IPS-20b (cell line): ENCODE measurements around the gene P4HB.

Experiments
- H3K27ac ChIP-seq: one replicate; pipeline ENCODE4 v1.5.1; 2013; ENCODE audit warnings: low read length
- H3K27me3 ChIP-seq: 2 replicates; pipeline ENCODE4 v1.6.1; 2013; ENCODE audit warnings: mild to moderate bottlenecking, low read length, inconsistent platforms; ENCODE audit not compliant: insufficient read depth
- H3K36me3 ChIP-seq: 2 replicates; pipeline ENCODE4 v1.6.1; 2013; ENCODE audit warnings: low read depth, mild to moderate bottlenecking, inconsistent platforms, low read length, moderate library complexity; ENCODE audit not compliant: insufficient read depth
- H3K4me1 ChIP-seq: 2 replicates; pipeline ENCODE4 v1.6.1; 2013; ENCODE audit warnings: mild to moderate bottlenecking, control low read depth, inconsistent platforms, low read length, moderate library complexity; ENCODE audit not compliant: insufficient read depth
- H3K4me3 ChIP-seq: 2 replicates; pipeline ENCODE4 v1.5.1; 2013; ENCODE audit warnings: mild to moderate bottlenecking, low read length, inconsistent platforms
- H3K9ac ChIP-seq: 2 replicates; pipeline ENCODE4 v1.6.1; 2013; ENCODE audit warnings: low read depth, mild to moderate bottlenecking, inconsistent platforms, low read length, moderate library complexity
- H3K9me3 ChIP-seq: 2 replicates; pipeline ENCODE4 v1.6.1; 2013; ENCODE audit warnings: mild to moderate bottlenecking, low read depth, low read length, inconsistent platforms; ENCODE audit not compliant: insufficient read depth

The P4HB gene

GRCh38 chr17:81807210-81807719 is 53.1 kb downstream of the P4HB start:
- no peaks in the 10 kb centered on the region for H3K36me3 ChIP-seq
- no peak overlapping the region for H3K27ac ChIP-seq
- peaks cover 68% of the 10 kb centered on the region for H3K27me3 ChIP-seq
- H3K4me3 ChIP-seq: no peak overlapping the region
- no peaks in the 10 kb centered on the region for H3K9me3 ChIP-seq
- H3K9ac ChIP-seq: no peak overlapping the region
- H3K4me1 ChIP-seq: no peaks in the 10 kb centered on the region

- Histone ChIP-seq H3K27ac (no peak overlapping the region), H3K4me3 (no peak overlapping the region), H3K9me3 (no peaks in the 10 kb centered on the region), H3K9ac (no peak overlapping the region), H3K36me3 (no peaks in the 10 kb centered on the region), H3K27me3 (peaks cover 74% of the 10 kb centered on the region), H3K4me1 (no peaks in the 10 kb centered on the region)
Observed at GRCh38 chr17:81806461-81807209, 53.7 kb downstream of the P4HB start.

GRCh38 chr17:81805707-81806460 is 54.5 kb downstream of the P4HB start:
- Histone ChIP-seq H3K9ac (no peak overlapping the region), H3K4me1 (no peaks in the 10 kb centered on the region), H3K27ac (no peak overlapping the region), H3K9me3 (no peaks in the 10 kb centered on the region), H3K4me3 (no peak overlapping the region), H3K36me3 (no peaks in the 10 kb centered on the region), H3K27me3 (peaks cover 82% of the 10 kb centered on the region)

- Histone ChIP-seq H3K36me3 (no peaks in the 10 kb centered on the region), H3K27ac (no peak overlapping the region), H3K9ac (no peak overlapping the region), H3K27me3 (peaks cover 92% of the 10 kb centered on the region), H3K4me3 (peak overlapping the region; percentile 26; the same call in 1 of the 2 replicates), H3K4me1 (no peaks in the 10 kb centered on the region), H3K9me3 (no peaks in the 10 kb centered on the region)
Observed at GRCh38 chr17:81804559-81805399, 55.6 kb downstream of the P4HB start.

- Histone ChIP-seq H3K36me3 (no peaks in the 10 kb centered on the region), H3K27me3 (peaks cover 85% of the 10 kb centered on the region), H3K4me1 (no peaks in the 10 kb centered on the region), H3K4me3 (peak within 1 kb of the TSS; percentile 26; the same call in 1 of the 2 replicates), H3K9ac (no peak within 1 kb of the TSS), H3K9me3 (no peaks in the 10 kb centered on the region), H3K27ac (no peak within 1 kb of the TSS)
Observed at GRCh38 chr17:81803728-81804558, 56.4 kb downstream of the P4HB start, which contains the start of gene GCGR. TSS of gene GCGR (plus strand) at chr17:81804150. CDS start at chr17:81809019, 4,869 bp downstream.

- no peaks in the 10 kb centered on the region for H3K9me3 ChIP-seq
- no peaks in the 10 kb centered on the region for H3K36me3 ChIP-seq
- H3K9ac ChIP-seq: no peak overlapping the region
- H3K4me3 ChIP-seq: peak overlapping the region; percentile 14; the same call in 1 of the 2 replicates
- no peaks in the 10 kb centered on the region for H3K4me1 ChIP-seq
- H3K27me3 ChIP-seq: peaks cover 82% of the 10 kb centered on the region
- no peak overlapping the region for H3K27ac ChIP-seq
Observed at GRCh38 chr17:81802856-81803643, 57.3 kb downstream of the P4HB start.

- no peak overlapping the region for H3K27ac ChIP-seq
- H3K9ac ChIP-seq: no peak overlapping the region
- no peaks in the 10 kb centered on the region for H3K4me1 ChIP-seq
- peaks cover 74% of the 10 kb centered on the region for H3K27me3 ChIP-seq
- no peak overlapping the region for H3K4me3 ChIP-seq
- no peaks in the 10 kb centered on the region for H3K36me3 ChIP-seq
- no peaks in the 10 kb centered on the region for H3K9me3 ChIP-seq
Observed at GRCh38 chr17:81802048-81802758, 58.1 kb downstream of the P4HB start.

GRCh38 chr17:81801327-81801726 is 59.0 kb downstream of the P4HB start:
- Histone ChIP-seq H3K9ac (no peak overlapping the region), H3K36me3 (no peaks in the 10 kb centered on the region), H3K4me3 (no peak overlapping the region), H3K4me1 (no peaks in the 10 kb centered on the region), H3K27ac (no peak overlapping the region), H3K27me3 (peaks cover 65% of the 10 kb centered on the region), H3K9me3 (no peaks in the 10 kb centered on the region)

GRCh38 chr17:81794509-81794908 is 65.8 kb downstream of the P4HB start:
- Histone ChIP-seq H3K4me3 (no peak overlapping the region), H3K9me3 (no peaks in the 10 kb centered on the region), H3K36me3 (no peaks in the 10 kb centered on the region), H3K27me3 (no peaks in the 10 kb centered on the region), H3K9ac (no peak overlapping the region), H3K4me1 (no peaks in the 10 kb centered on the region), H3K27ac (no peak overlapping the region)

GRCh38 chr17:81794074-81794476 is 66.3 kb downstream of the P4HB start:
- no peaks in the 10 kb centered on the region for H3K9me3 ChIP-seq
- no peak overlapping the region for H3K27ac ChIP-seq
- H3K9ac ChIP-seq: no peak overlapping the region

More at GRCh38 chr17:81794074-81794476, 66.3 kb downstream of the P4HB start:
- Histone ChIP-seq H3K27me3 (no peaks in the 10 kb centered on the region), H3K4me3 (no peak overlapping the region), H3K4me1 (no peaks in the 10 kb centered on the region), H3K36me3 (no peaks in the 10 kb centered on the region)
